Activated naive CD8-positive, alpha-beta T cell treated with anti-CD3 and anti-CD28 coated beads, Interleukin-2, amount 50 U/mL, for 24 hours (primary cell): ENCODE measurements around the gene CYBA.

Experiments
- ATAC-seq: fragments of 150-1000 bp; cut with Tn5 transposase; one replicate; pipeline ENCODE4 v1.10.0; 2021
- DNase-seq: peaks from one replicate; pipeline ENCODE4 v3.0.0; 2021
- H3K27ac Mint-ChIP-seq: one replicate; pipeline ENCODE4 v1.8.0; 2021; ENCODE audit warnings: mild to moderate bottlenecking, mixed read lengths
- H3K27me3 Mint-ChIP-seq: one replicate; pipeline ENCODE4 v1.8.0; 2021; ENCODE audit warnings: mixed read lengths
- H3K36me3 Mint-ChIP-seq: one replicate; pipeline ENCODE4 v1.8.0; 2021; ENCODE audit warnings: low read depth, mixed read lengths
- H3K4me1 Mint-ChIP-seq: one replicate; pipeline ENCODE4 v1.8.0; 2021; ENCODE audit warnings: mixed read lengths
- H3K4me3 Mint-ChIP-seq: one replicate; pipeline ENCODE4 v1.8.0; 2021; ENCODE audit warnings: mild to moderate bottlenecking, moderate library complexity, mixed read lengths
- H3K9me3 Mint-ChIP-seq: one replicate; pipeline ENCODE4 v1.8.0; 2021; ENCODE audit warnings: mixed read lengths

The CYBA gene

DNA sequence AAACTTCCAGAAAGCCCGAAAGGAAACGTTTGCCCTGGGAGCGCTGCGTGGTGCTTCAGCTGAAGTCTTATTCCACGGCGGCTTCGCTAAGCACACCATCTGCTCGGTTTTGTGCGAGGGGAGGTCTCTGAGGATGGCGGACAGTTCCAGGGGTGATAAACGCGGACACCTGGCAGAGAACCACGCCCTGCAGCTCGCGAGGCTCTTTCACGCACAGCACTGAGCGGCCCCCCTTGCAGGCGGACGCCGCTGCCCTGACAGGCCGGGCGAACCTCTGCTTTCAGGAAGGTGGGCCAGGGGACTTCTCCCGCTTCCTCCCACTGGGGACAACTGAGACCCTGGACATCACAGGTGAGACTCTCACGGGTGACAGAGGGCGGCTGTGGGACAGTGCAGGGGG lies 8.3 kb upstream of the CYBA start:
- no peak for DNase-seq
- Mint-ChIP-seq H3K4me3 (no peak overlapping the region), H3K4me1 (peaks cover 16% of the 10 kb centered on the region), H3K27me3 (no peaks in the 10 kb centered on the region), H3K27ac (no peak overlapping the region), H3K36me3 (peaks cover 3% of the 10 kb centered on the region), H3K9me3 (no peaks in the 10 kb centered on the region)
- ATAC-seq: no peak

GRCh38 chr16:88658714-88659113 lies 7.9 kb upstream of the CYBA start:
- H3K4me1 Mint-ChIP-seq: peaks cover 13% of the 10 kb centered on the region
- no peaks in the 10 kb centered on the region for H3K9me3 Mint-ChIP-seq
- H3K36me3 Mint-ChIP-seq: peaks cover 3% of the 10 kb centered on the region
- DNase-seq (no peak), ATAC-seq (no peak)
- H3K27ac Mint-ChIP-seq: no peak overlapping the region
- H3K4me3 Mint-ChIP-seq: no peak overlapping the region
- no peaks in the 10 kb centered on the region for H3K27me3 Mint-ChIP-seq

- no peak for DNase-seq
- Mint-ChIP-seq H3K27me3 (no peaks in the 10 kb centered on the region), H3K9me3 (no peaks in the 10 kb centered on the region), H3K27ac (no peak overlapping the region), H3K36me3 (peaks cover 3% of the 10 kb centered on the region), H3K4me1 (peaks cover 12% of the 10 kb centered on the region), H3K4me3 (no peak overlapping the region)
- no peak for ATAC-seq
Observed at GRCh38 chr16:88657371-88657770, 6.5 kb upstream of the CYBA start.

DNA sequence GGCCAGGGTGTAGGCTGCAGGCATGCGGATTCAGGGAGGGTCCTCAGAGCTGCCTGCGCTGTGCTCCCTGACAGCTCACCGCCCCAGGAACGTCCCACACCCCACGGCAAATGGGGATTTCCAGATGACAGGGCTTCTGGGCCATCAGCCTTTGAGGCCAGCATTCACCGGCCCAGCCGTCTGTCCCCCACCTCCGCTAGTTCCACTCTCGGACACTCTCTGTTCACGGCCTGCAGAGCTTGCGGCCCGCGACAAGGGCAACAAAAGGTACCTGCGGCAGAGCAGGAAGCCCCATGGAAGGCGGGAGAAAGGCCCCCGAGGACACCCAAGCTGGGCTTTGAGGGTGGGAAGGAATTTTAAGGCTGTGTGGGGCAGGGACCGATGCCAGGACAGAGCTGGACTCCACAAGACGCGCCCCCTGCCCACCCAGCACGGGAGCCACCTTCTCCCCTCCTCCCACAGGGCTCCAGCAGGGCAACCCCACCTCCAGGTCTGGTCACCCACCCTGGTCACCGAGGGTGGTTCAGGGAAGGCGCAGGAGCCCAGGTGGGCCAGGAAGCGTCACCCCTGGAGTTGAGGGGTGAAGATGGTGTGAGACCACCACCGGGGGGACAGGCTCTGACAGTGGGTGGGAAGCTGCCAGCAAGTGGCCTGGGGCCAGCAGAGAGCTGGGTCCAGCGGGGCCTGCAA lies 5.6 kb upstream of the CYBA start:
- H3K27me3 Mint-ChIP-seq: no peaks in the 10 kb centered on the region

DNA sequence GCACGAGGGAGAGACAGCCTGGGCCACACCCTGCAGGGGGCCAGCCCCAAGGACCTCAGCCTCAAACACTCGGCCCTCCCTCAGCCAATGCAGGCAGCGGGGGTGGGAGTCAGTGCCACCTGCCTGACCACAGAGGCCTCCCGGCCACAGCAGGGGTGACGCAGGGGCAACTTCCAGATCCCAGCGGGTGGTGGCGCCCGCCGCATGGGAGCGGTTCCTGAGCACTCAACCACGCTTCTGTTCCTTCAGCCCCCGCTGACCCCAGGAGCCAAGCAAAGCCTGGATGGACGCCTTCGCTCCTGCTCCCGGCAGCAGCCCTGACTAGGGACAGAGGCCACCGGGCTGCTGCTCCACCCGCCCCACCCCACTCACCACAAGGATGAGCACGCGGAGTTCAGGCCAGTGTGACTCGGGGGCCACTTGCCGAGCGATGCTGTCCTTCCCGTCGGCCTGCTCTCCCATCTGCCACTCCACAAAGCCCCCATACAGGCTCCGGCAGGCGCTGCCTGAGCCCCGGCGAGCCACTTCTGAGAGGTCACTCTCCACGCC lies 5.0 kb upstream of the CYBA start:
- Mint-ChIP-seq H3K4me1 (peaks cover 9% of the 10 kb centered on the region), H3K36me3 (peaks cover 3% of the 10 kb centered on the region), H3K9me3 (no peaks in the 10 kb centered on the region), H3K27ac (no peak overlapping the region), H3K27me3 (no peaks in the 10 kb centered on the region), H3K4me3 (no peak overlapping the region)
- DNase-seq: no peak
- ATAC-seq: no peak

More for the DNA sequence above, 5.6 kb upstream of the CYBA start:
- Mint-ChIP-seq H3K4me1 (peaks cover 10% of the 10 kb centered on the region), H3K27ac (no peak overlapping the region), H3K36me3 (peaks cover 3% of the 10 kb centered on the region), H3K4me3 (no peak overlapping the region), H3K9me3 (no peaks in the 10 kb centered on the region)
- ATAC-seq (no peak), DNase-seq (no peak)

DNA sequence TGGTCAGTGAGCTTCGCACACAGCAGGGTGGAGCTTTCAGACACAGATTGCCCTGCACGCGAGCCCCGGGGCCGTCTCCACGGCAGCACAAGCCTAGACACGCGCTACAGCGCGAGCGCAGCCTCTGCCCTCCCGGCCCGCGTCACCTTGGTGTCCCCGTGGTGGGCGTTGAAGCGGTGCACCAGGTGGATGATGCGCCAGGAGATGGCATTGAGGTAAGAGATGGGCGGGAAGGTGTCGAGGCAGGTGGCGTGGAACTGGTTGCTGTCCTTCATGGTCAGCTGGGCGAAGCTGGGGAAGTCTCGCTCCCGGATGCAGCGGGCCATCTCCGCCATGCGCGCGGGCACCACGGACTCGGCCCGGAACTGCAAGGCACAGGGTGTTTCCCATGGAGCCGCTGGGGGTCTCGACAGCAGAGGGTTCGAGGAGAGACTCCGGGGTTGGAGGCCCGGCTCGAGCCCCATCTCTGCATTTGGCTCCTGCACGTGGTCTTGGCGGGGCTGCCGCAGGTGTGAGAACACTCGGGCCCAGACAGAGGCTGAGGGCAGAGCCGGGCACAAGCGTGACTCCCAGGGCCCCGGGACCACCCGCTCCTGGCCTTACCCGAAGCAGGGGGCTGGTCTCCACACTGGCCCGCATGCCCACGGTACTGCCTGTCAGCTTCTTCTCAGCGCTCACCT lies 4.3 kb upstream of the CYBA start:
- Mint-ChIP-seq H3K4me1 (peaks cover 9% of the 10 kb centered on the region), H3K9me3 (no peaks in the 10 kb centered on the region), H3K27ac (no peak overlapping the region), H3K36me3 (peaks cover 3% of the 10 kb centered on the region), H3K27me3 (no peaks in the 10 kb centered on the region), H3K4me3 (no peak overlapping the region)
- no peak for DNase-seq
- ATAC-seq: no peak

DNA sequence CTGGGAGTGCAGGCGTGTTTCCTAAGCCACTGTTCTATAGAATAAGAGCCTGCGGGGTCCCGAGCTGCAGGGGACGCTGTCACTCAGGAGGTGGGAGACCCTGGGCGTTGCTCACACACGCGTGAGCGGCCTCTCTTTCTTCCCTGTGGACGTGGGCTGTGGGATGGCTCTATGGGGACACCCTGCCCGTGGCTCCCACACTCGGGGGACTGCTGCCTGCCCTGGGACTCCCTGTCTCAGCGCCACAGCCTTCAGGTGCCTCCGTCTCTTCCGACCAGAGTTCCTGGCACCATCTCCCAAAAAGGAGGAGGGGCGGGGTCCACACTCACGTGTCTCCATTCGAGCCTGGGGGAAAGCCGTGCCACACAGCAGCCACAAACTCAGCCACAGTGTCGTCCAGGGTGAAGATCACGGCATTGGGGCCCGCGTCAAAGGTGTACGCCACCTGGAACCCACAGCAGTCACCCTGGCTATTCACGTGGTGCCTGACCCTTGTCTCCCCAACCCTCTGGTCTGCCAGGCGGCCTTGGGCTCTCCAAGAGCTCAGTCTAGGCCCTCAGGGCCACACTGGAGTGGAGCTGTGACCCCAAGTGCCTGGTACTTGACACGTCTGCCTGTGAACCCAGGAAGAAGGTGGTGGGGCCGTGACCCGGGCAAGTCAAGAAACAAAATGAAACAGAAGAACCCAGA lies 3.7 kb upstream of the CYBA start:
- H3K4me3 Mint-ChIP-seq: no peak overlapping the region
- H3K9me3 Mint-ChIP-seq: no peaks in the 10 kb centered on the region
- H3K27ac Mint-ChIP-seq: no peak overlapping the region
- DNase-seq (no peak), ATAC-seq (no peak)
- H3K36me3 Mint-ChIP-seq: peaks cover 3% of the 10 kb centered on the region
- peaks cover 12% of the 10 kb centered on the region for H3K4me1 Mint-ChIP-seq
- no peaks in the 10 kb centered on the region for H3K27me3 Mint-ChIP-seq

DNA sequence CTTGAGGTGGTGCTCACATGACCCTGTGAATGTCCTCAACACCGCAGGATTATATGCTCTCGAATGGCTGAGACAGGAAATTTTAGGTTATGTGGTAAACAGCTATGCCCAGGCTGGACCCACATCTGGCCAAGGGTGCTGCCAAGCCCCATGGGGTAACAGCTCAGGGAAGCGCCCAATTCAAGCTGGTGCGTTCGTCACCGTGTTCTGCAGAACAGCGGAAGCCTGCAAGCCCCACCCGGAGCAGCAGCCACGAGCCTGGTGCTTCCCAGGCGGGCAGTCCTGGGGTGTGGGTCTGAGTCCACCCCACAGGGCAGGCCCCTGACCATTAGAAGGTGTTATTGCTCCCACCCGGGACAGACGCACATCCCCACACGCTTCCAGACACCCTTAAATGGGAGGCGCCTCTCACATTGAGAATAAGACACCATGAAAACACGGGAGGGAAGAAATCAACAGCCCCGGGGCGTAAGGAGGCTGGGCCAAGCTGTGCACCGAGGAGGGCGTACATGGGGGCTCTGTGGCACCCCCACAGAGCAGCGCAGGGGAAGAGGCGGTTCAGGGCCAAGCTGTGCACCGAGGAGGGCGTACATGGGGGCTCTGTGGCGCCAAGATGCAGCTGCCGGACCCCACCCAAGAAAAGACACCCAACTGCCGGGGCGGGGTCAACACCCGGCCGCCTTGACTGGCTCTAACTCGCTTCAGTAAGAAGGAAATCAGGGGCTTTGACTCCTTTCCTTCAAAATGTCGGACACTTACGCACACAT lies 2.9 kb upstream of the CYBA start:
- DNase-seq: no peak
- ATAC-seq: no peak
- no peaks in the 10 kb centered on the region for H3K27me3 Mint-ChIP-seq
- H3K9me3 Mint-ChIP-seq: no peaks in the 10 kb centered on the region
- peaks cover 17% of the 10 kb centered on the region for H3K4me1 Mint-ChIP-seq
- no peak overlapping the region for H3K4me3 Mint-ChIP-seq
- no peak overlapping the region for H3K27ac Mint-ChIP-seq
- peaks cover 6% of the 10 kb centered on the region for H3K36me3 Mint-ChIP-seq

DNA sequence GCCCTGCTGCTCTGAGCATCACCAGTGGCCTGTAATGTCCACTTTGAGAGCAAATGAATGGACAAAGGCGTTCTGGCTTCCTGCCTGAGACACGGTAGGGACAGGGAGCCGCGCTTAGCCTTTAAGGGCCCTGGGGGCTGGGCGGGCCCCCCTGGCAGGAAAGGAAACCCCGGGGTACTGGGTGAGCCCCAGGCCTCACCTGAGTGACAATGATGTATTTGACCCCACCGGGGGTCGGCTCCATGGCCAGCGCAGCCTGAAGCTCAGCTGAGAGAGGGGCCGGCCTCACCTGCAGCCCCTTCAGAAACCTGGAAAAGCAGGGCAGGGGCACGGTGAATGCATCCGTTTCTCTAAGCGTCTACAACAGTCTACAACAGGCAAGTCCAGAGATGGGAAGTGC lies 2.2 kb upstream of the CYBA start:
- H3K4me1 Mint-ChIP-seq: peaks cover 17% of the 10 kb centered on the region
- no peak overlapping the region for H3K4me3 Mint-ChIP-seq
- H3K27ac Mint-ChIP-seq: no peak overlapping the region

GRCh38 chr16:88652762-88653063 lies 1.9 kb upstream of the CYBA start:
- H3K9me3 Mint-ChIP-seq: no peaks in the 10 kb centered on the region
- no peak for ATAC-seq
- DNase-seq: no peak
- H3K27me3 Mint-ChIP-seq: no peaks in the 10 kb centered on the region
- peaks cover 6% of the 10 kb centered on the region for H3K36me3 Mint-ChIP-seq
- no peak overlapping the region for H3K27ac Mint-ChIP-seq
- peaks cover 17% of the 10 kb centered on the region for H3K4me1 Mint-ChIP-seq
- no peak overlapping the region for H3K4me3 Mint-ChIP-seq

More for the DNA sequence above, 2.2 kb upstream of the CYBA start:
- H3K36me3 Mint-ChIP-seq: peaks cover 6% of the 10 kb centered on the region
- H3K9me3 Mint-ChIP-seq: no peaks in the 10 kb centered on the region
- ATAC-seq: no peak
- DNase-seq: no peak
- H3K27me3 Mint-ChIP-seq: no peaks in the 10 kb centered on the region

DNA sequence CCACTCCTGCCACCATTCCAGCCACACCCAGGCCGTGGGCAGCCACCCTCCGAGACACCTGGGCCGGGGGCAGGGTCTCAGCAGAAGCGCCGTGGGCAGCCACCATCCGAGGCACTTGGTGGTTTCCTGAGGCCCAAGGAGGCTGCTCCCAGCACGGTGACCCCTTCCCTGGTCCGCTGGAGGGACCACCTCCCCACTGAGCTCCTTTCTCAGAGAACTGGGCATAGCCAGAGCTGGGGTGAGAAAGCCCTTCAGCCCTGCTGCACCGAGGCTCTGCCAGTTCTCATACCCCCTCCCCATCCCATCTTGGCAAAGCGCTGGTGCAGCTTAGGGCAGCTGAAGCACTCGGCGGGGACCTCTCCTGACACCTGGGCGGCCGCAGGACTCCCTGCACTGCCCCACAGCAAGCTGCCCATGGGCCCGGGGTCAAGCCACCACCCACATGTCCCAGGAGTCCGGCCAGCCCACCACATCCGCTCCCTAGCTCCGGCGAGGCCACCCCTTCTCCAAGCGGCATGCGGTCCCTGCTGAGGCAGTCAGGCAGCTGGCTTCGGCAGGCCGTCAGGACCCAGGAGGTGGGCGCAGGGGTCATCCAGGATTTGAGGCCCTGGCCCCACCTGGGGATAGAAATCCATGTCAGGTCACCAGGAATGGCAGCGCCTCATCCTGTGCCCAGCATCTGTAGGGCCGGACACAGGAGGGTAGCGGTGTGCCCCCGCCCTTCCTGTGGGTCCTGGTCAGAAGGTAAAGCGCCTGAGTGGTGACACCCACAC lies 1.3 kb upstream of the CYBA start:
- Mint-ChIP-seq H3K36me3 (peaks cover 6% of the 10 kb centered on the region), H3K4me1 (peaks cover 17% of the 10 kb centered on the region), H3K9me3 (no peaks in the 10 kb centered on the region), H3K4me3 (no peak overlapping the region), H3K27me3 (no peaks in the 10 kb centered on the region), H3K27ac (peak overlapping the region; percentile 62)
- no peak for ATAC-seq
- DNase-seq: no peak

- Mint-ChIP-seq H3K27ac (peak overlapping the region; percentile 89), H3K36me3 (peaks cover 6% of the 10 kb centered on the region), H3K9me3 (no peaks in the 10 kb centered on the region), H3K27me3 (no peaks in the 10 kb centered on the region), H3K4me3 (peak overlapping the region; percentile 87), H3K4me1 (peaks cover 17% of the 10 kb centered on the region)
- ATAC-seq (peak; percentile 92), DNase-seq (peak; percentile 85)
Observed at GRCh38 chr16:88651276-88651988, 579 bp upstream of the CYBA start.

DNA sequence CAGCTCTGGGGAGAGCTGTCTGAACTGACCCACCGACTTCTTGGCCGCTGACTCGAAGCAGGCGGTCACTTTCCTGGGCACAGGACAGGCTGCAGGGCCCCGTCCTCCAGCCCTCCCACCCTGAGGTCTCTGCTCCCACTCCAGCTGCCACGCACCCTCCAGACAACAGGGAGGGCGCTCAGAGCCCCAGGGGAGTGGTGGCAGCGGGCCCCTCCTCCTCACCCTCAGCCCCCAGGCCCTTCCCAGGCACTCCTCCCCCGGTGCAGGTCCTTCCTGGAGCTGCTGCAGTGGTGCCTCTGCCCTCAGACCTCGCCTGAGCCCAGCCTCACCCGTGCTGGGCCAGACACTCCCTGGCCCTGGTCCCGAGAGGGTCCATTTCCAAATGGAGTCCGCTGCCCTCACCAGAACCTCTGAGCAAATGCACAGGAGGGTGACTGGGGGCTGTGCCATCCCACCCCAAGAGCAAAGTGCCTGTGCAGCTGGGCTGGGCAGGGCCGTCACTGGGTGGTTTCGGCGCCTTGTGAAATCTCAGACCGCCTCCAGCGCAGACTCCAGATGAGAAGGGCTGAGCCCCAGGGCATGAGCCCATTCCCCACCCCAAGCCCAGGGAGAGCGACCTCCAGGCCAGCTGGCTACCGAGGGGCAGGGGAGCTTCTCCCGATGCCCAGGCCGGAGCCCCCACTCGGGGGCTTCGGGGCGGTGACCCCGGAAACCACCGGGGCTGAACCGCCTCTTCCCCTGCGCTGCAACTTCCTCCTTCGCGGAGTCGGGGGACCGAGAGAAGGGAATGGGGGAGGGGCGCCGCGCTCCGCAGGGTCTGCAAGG lies 717 bp downstream of the CYBA start:
- H3K36me3 Mint-ChIP-seq: peaks cover 5% of the 10 kb centered on the region
- H3K4me3 Mint-ChIP-seq: peak overlapping the region; percentile 87
- DNase-seq (peak; percentile 45), ATAC-seq (no peak)
- H3K27me3 Mint-ChIP-seq: no peaks in the 10 kb centered on the region
- peaks cover 20% of the 10 kb centered on the region for H3K4me1 Mint-ChIP-seq
- H3K9me3 Mint-ChIP-seq: no peaks in the 10 kb centered on the region
- peak overlapping the region; percentile 76 for H3K27ac Mint-ChIP-seq
